NT2/D1 (cell line): ENCODE data around the gene GRAP.

Experiments used
- SUZ12 ChIP-seq: IDR thresholded peaks from 2 replicates; pipeline ENCODE4 v1.6.1; 2011; ENCODE audit not compliant: insufficient read length, insufficient read depth; ENCODE audit errors: extremely low read depth
- YY1 ChIP-seq: IDR thresholded peaks from 2 replicates; pipeline ENCODE4 v1.6.1; 2011; ENCODE audit not compliant: insufficient read length, insufficient read depth

DNA sequence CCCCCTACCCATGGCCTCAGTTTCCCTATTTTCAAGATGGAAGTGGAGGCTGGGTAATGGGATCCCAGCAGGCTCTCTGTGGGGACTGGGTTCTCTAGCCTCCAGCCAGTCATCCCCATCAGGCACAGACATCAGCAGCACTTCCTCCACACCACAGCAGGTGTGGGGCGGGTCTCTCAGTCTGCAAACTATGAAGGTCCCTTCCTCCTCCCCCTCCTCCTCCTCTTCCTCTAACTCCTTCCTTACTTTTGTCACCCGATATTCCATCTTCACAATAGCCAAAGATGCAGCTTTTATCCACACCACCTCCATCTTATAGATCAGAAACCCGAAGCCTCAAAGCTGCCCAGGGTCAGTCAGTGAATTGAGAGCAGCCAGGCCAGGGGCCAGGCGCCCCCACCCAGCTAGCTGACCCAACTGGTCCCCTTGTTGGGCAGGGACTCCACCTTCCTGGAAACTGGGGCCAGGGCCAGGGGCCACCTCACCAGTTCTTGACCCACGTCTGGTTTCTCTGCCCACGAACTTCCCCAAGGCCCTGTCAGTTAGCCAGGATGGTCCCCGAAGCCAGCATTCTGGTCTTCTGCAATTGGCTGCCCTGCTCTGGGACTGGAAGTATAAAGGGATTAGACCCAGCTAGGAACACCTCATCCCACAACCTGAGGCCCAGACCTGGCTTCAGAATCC lies 44.7 kb downstream of the GRAP start:
- no peak for TF ChIP-seq SUZ12
- no peak for TF ChIP-seq YY1
